Stimulated activated naive CD8-positive, alpha-beta T cell treated with anti-CD3 and anti-CD28 coated beads, Interleukin-15, Interleukin-2, amounts not matched to agents 100 ng/mL and 50 ng/mL, for 24 hours (primary cell): ENCODE data around the gene LGALS3.

Experiments used
- H3K27ac Mint-ChIP-seq: one replicate; pipeline ENCODE4 v1.8.0; 2021; ENCODE audit warnings: mild to moderate bottlenecking, mixed read lengths
- H3K27me3 Mint-ChIP-seq: one replicate; pipeline ENCODE4 v1.8.0; 2021; ENCODE audit warnings: mixed read lengths
- H3K36me3 Mint-ChIP-seq: one replicate; pipeline ENCODE4 v1.8.0; 2021; ENCODE audit warnings: low read depth, mixed read lengths
- H3K4me1 Mint-ChIP-seq: one replicate; pipeline ENCODE4 v1.8.0; 2021; ENCODE audit warnings: low read depth, mixed read lengths
- H3K4me3 Mint-ChIP-seq: one replicate; pipeline ENCODE4 v1.8.0; 2021; ENCODE audit warnings: mild to moderate bottlenecking, mixed read lengths
- H3K9me3 Mint-ChIP-seq: one replicate; pipeline ENCODE4 v1.8.0; 2021; ENCODE audit warnings: mixed read lengths

LGALS3 gene

GRCh38 chr14:55122440-55122986 is 6.5 kb upstream of the LGALS3 start:
- H3K4me3 Mint-ChIP-seq, result no peak overlapping the region
- no peaks in the 10 kb centered on the region for H3K9me3 Mint-ChIP-seq
- peaks cover 8% of the 10 kb centered on the region for H3K4me1 Mint-ChIP-seq
- H3K27me3 Mint-ChIP-seq, result peaks cover 8% of the 10 kb centered on the region
- no peaks in the 10 kb centered on the region for H3K36me3 Mint-ChIP-seq
- peak overlapping the region; percentile 46 for H3K27ac Mint-ChIP-seq

GRCh38 chr14:55123101-55123500 is 6.0 kb upstream of the LGALS3 start:
- Mint-ChIP-seq H3K27me3 (peaks cover 12% of the 10 kb centered on the region), H3K4me1 (peaks cover 8% of the 10 kb centered on the region), H3K4me3 (no peak overlapping the region), H3K36me3 (no peaks in the 10 kb centered on the region), H3K27ac (no peak overlapping the region), H3K9me3 (no peaks in the 10 kb centered on the region)

DNA sequence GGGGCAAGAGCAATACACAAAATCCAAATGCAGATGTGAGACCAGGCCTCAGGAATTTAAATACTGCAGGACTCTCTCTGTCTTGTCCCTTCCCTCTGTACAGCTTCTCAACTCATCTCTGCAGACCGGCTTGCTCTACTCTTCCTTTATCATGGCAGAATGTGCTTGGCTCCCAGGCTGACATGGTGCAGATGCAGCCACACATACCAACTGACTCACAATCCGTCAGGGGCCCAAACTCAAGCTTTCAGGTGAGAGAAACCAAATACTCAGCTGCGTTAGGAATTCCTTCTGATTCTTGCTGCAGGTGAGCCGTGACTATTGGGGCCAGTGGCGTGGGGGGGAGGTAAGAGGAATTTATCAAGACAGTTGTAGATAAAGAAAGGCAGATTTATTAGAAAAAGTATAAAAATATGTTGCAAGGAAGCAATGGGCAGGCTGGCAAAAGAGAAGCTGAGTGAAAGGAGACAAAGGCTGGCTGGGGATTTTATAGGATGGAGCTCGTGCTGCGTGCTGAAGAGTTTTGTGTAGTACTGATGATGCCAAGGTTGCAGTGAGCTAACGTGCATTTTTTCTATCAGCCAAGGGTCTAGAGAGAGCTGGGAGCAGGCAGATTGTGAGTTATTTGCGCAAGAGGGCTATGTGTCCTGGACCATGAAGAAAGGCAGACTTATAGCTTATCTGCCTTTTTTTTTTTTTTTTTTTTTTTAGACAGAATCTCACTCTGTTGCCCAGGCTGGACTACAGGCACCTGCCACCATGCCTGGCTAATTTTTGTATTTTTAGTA is 5.0 kb upstream of the LGALS3 start:
- peaks cover 8% of the 10 kb centered on the region for H3K4me1 Mint-ChIP-seq
- peaks cover 19% of the 10 kb centered on the region for H3K27me3 Mint-ChIP-seq
- no peak overlapping the region for H3K27ac Mint-ChIP-seq
- no peak overlapping the region for H3K4me3 Mint-ChIP-seq
- H3K36me3 Mint-ChIP-seq, result no peaks in the 10 kb centered on the region
- no peaks in the 10 kb centered on the region for H3K9me3 Mint-ChIP-seq

DNA sequence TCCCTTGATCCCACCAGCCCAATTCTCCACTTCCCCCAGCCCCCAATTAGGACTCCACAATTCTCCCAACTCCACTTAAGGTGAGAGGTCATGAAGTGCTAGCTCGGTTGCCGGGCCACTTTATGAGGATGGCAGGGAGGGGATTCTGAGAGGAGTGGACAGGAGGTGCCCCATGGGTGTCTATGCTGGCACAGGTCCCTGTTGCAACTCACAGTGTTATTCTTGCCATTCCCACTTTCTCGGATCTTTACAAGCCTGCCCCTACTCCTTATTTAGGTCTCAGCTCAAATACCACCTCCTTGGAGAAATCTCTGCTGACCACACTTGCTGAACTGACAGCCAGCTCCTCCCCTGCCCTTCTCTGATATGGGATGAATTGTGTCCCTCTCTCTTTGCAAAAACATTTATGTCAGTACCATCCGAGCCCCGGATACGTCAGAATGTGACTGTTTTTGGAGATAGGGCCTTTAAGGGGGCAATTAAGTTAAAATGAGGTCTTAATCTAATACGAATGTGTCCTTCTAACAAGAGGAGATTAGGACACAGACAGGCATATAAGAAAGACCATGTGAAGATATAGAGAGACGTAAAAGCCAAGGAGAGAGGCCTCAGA is 4.2 kb upstream of the LGALS3 start:
- H3K27ac Mint-ChIP-seq, result no peak overlapping the region
- H3K27me3 Mint-ChIP-seq, result peaks cover 19% of the 10 kb centered on the region
- H3K4me3 Mint-ChIP-seq, result no peak overlapping the region
- no peaks in the 10 kb centered on the region for H3K36me3 Mint-ChIP-seq
- peaks cover 10% of the 10 kb centered on the region for H3K4me1 Mint-ChIP-seq
- H3K9me3 Mint-ChIP-seq, result no peaks in the 10 kb centered on the region

- Mint-ChIP-seq H3K4me3 (no peak overlapping the region), H3K27ac (no peak overlapping the region), H3K36me3 (no peaks in the 10 kb centered on the region), H3K9me3 (no peaks in the 10 kb centered on the region), H3K27me3 (peaks cover 23% of the 10 kb centered on the region), H3K4me1 (peaks cover 15% of the 10 kb centered on the region)
Measured at GRCh38 chr14:55125403-55125802, 3.6 kb upstream of the LGALS3 start.

- Mint-ChIP-seq H3K9me3 (no peaks in the 10 kb centered on the region), H3K27ac (no peak overlapping the region), H3K4me3 (no peak overlapping the region), H3K36me3 (no peaks in the 10 kb centered on the region), H3K4me1 (peaks cover 15% of the 10 kb centered on the region), H3K27me3 (peaks cover 26% of the 10 kb centered on the region)
Measured at GRCh38 chr14:55126034-55126433, 3.0 kb upstream of the LGALS3 start.

- peaks cover 34% of the 10 kb centered on the region for H3K27me3 Mint-ChIP-seq
- H3K4me3 Mint-ChIP-seq, result no peak overlapping the region
- H3K9me3 Mint-ChIP-seq, result no peaks in the 10 kb centered on the region
- H3K27ac Mint-ChIP-seq, result no peak overlapping the region
- H3K4me1 Mint-ChIP-seq, result peaks cover 15% of the 10 kb centered on the region
- peaks cover 3% of the 10 kb centered on the region for H3K36me3 Mint-ChIP-seq
Measured at GRCh38 chr14:55126932-55127459, 2.1 kb upstream of the LGALS3 start.

DNA sequence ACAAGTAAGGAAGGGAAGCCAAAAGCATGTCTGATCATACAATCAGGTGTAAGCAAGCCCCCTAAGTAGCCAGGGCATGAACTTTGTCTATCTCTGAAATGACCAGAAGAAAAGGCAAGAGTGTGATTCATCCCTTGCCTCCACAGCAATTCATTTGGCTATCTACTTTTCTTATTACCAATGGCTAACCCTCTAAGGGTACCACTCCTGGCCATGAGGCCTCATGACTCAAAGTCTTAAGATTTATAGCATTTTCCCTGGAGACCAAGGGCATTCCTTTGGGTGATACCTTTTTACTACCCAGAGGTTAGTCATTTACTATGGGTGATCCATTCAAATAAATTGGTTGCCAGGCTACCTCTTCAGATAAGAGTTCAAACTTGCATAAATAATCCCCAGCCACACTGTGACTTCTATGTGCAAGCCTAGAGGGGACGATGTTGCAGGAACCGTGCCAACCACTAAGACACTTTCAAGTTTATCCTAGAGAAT is 1.5 kb upstream of the LGALS3 start:
- Mint-ChIP-seq H3K4me1 (peaks cover 15% of the 10 kb centered on the region), H3K27ac (no peak overlapping the region), H3K9me3 (no peaks in the 10 kb centered on the region)

DNA sequence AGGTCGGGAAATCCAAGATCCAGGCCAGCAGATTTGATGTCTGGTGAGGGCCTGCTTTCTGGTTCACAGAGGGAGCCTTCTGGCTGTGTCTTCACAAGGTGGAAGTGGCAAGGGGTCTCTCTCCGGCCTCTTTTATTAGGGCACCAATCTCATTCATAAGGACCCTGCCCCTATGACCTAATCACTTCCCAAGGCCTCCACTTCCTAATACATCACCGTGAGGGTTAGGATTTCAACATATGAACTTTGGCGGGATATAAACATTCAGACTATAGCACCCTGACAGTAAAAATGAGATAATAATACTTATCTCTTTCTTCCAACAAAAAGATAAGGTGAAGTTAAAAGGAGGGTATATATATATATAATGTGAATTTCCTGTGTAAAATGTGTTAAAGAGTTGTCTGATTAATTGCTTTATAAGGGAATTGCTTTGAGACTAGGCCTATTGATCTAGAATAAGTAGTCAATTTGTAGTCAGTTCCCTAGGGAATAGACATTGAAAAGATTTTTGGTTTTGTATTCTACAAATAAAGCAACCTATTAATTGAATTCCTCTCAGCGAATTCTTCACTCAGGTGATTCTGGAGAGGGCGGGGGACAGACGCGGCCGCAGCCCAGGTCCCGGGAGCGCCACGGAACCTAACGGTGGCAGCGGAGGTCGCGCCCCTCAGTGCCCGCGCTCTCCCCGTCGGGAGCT is 516 bp upstream of the LGALS3 start:
- H3K4me1 Mint-ChIP-seq, result peaks cover 15% of the 10 kb centered on the region
- H3K36me3 Mint-ChIP-seq, result peaks cover 3% of the 10 kb centered on the region
- peaks cover 41% of the 10 kb centered on the region for H3K27me3 Mint-ChIP-seq
- peak overlapping the region; percentile 71 for H3K4me3 Mint-ChIP-seq
- no peaks in the 10 kb centered on the region for H3K9me3 Mint-ChIP-seq
- no peak overlapping the region for H3K27ac Mint-ChIP-seq

More for the DNA sequence above, 1.5 kb upstream of the LGALS3 start:
- Mint-ChIP-seq H3K27me3 (peaks cover 37% of the 10 kb centered on the region), H3K36me3 (peaks cover 3% of the 10 kb centered on the region), H3K4me3 (no peak overlapping the region)

DNA sequence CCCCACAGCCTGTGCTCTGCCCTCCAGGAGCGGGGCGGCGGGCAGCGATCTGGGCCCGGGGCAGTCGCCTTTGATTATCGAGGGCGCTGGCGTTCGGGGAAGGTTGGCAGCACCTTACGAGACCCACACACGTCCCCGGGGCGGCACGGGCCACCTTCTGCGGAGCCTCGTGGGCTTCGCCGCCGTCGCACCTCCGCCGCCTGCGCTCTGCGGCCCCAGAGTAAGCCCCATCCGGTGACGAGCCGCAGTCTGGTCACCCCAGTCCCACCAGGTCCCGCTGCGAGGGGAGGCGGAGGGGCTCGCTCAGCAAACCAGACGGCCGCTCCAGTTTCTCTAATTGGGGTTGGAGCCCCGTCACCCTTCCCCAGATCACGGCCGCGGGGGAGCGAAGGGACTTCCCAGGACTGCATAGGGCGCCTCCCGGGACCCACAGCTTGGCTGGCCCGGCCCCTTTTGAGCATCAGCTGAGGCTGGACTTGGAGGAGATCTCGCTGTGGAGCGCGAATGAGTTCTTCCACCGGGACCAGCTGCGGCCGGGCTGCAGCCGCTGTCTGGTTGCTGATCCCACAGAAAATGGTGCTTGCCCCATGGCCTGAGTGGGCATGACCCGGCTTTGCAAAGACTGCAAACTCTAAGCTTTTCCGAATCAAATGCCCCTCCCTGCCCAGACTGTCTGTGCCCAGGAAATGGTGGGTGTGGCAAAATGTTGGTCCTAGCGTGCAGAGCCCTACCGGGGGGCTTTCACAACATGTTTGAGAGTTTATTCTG is 560 bp downstream of the LGALS3 start:
- no peaks in the 10 kb centered on the region for H3K9me3 Mint-ChIP-seq
- H3K4me3 Mint-ChIP-seq, result peak overlapping the region; percentile 69
- peaks cover 3% of the 10 kb centered on the region for H3K36me3 Mint-ChIP-seq
- peaks cover 15% of the 10 kb centered on the region for H3K4me1 Mint-ChIP-seq
- peaks cover 41% of the 10 kb centered on the region for H3K27me3 Mint-ChIP-seq
- H3K27ac Mint-ChIP-seq, result no peak overlapping the region

- peaks cover 15% of the 10 kb centered on the region for H3K4me1 Mint-ChIP-seq
- H3K27me3 Mint-ChIP-seq, result peaks cover 41% of the 10 kb centered on the region
- H3K36me3 Mint-ChIP-seq, result peaks cover 3% of the 10 kb centered on the region
- no peaks in the 10 kb centered on the region for H3K9me3 Mint-ChIP-seq
- no peak overlapping the region for H3K27ac Mint-ChIP-seq
- peak overlapping the region; percentile 69 for H3K4me3 Mint-ChIP-seq
Measured at GRCh38 chr14:55130196-55130550, 1.1 kb downstream of the LGALS3 start.

GRCh38 chr14:55131370-55132137 is 2.5 kb downstream of the LGALS3 start:
- Mint-ChIP-seq H3K4me1 (peaks cover 10% of the 10 kb centered on the region), H3K4me3 (no peak overlapping the region), H3K36me3 (peaks cover 3% of the 10 kb centered on the region), H3K27ac (no peak overlapping the region), H3K9me3 (no peaks in the 10 kb centered on the region), H3K27me3 (peaks cover 41% of the 10 kb centered on the region)

DNA sequence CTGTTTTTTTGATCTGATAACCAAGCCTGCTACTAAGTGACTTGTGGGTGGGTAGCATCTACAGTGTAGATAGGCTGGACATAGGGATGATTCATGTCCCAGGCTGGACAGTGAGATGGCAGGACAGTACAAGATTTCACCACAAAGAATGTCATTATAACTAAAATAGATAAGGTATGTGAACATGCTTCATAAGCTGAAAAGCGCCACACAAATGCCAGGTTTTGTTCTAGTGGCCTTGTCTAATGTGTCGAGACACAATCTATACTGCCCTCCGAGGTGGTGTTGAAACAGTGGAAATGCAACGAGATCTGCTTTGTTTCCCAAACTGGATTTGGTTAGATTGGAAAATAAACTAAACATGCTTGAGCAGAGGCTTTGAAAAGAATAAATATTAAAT is 4.4 kb downstream of the LGALS3 start:
- Mint-ChIP-seq H3K9me3 (no peaks in the 10 kb centered on the region), H3K4me3 (no peak overlapping the region), H3K36me3 (peaks cover 3% of the 10 kb centered on the region), H3K27ac (no peak overlapping the region), H3K27me3 (peaks cover 26% of the 10 kb centered on the region), H3K4me1 (peaks cover 7% of the 10 kb centered on the region)

DNA sequence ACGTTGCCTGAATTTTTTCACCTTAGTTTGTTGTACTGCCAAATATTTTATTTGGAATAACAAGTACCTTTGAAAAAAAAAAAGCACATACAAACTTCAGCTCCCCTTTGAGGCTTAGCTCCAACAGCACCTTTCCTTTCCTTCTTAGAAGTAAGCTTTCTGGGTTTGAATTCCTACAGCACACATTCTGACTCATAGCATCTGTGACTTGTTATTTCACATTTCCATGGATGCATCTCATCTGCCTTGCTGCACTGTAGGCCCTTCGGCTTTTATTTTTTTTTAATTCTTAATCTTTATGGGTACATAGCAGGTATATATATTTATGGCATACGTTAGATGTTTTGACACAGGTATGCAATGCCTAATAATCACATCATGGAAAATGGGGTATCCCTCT is 7.2 kb downstream of the LGALS3 start:
- H3K36me3 Mint-ChIP-seq, result peaks cover 3% of the 10 kb centered on the region
- peaks cover 13% of the 10 kb centered on the region for H3K27me3 Mint-ChIP-seq
- no peak overlapping the region for H3K4me3 Mint-ChIP-seq
- H3K27ac Mint-ChIP-seq, result no peak overlapping the region
- H3K4me1 Mint-ChIP-seq, result no peaks in the 10 kb centered on the region
- no peaks in the 10 kb centered on the region for H3K9me3 Mint-ChIP-seq
